GM15510 (cell line): Measurements from ENCODE around the gene SEC14L3.

Experiments
- POLR2A ChIP-seq: IDR thresholded peaks from 3 replicates; pipeline ENCODE4 v1.6.1; 2011; ENCODE audit warnings: borderline replicate concordance; ENCODE audit not compliant: insufficient read length; ENCODE audit errors: extremely low read depth

The SEC14L3 gene

GRCh38 chr22:30497466-30498150 is 25.8 kb upstream of the SEC14L3 start:
- TF ChIP-seq POLR2A, result no peak

GRCh38 chr22:30495041-30495784 is 23.4 kb upstream of the SEC14L3 start:
- no peak for TF ChIP-seq POLR2A

GRCh38 chr22:30492144-30492543 is 20.3 kb upstream of the SEC14L3 start:
- TF ChIP-seq POLR2A, result no peak

- no peak for TF ChIP-seq POLR2A
Observed at GRCh38 chr22:30491381-30491780, 19.6 kb upstream of the SEC14L3 start.

GRCh38 chr22:30490399-30490798 is 18.6 kb upstream of the SEC14L3 start:
- no peak for TF ChIP-seq POLR2A

- no peak for TF ChIP-seq POLR2A
Observed at GRCh38 chr22:30488121-30488520, 16.3 kb upstream of the SEC14L3 start.

GRCh38 chr22:30486661-30487115 is 14.9 kb upstream of the SEC14L3 start:
- no peak for TF ChIP-seq POLR2A

- TF ChIP-seq POLR2A, result no peak
Observed at GRCh38 chr22:30486118-30486517, 14.3 kb upstream of the SEC14L3 start.

- TF ChIP-seq POLR2A, result no peak
Observed at GRCh38 chr22:30485362-30485988, 13.7 kb upstream of the SEC14L3 start.

GRCh38 chr22:30483169-30483568 is 11.4 kb upstream of the SEC14L3 start:
- TF ChIP-seq POLR2A, result no peak

GRCh38 chr22:30481711-30482110 is 9.9 kb upstream of the SEC14L3 start:
- no peak for TF ChIP-seq POLR2A

- TF ChIP-seq POLR2A, result no peak
Observed at GRCh38 chr22:30479981-30480380, 8.2 kb upstream of the SEC14L3 start.

GRCh38 chr22:30474683-30475424 is 3.0 kb upstream of the SEC14L3 start:
- TF ChIP-seq POLR2A, result no peak

- no peak for TF ChIP-seq POLR2A
Observed at GRCh38 chr22:30474121-30474520, 2.3 kb upstream of the SEC14L3 start.
